GM12801 (cell line): Measurements from ENCODE around the gene CCDC24.

Experiments used
- TF ChIP-seq, protein P1 (sequence below): IDR thresholded peaks from one replicate; pipeline ENCODE4 v1.5.1; 2011; ENCODE audit warnings: control low read depth; ENCODE audit not compliant: insufficient read length; ENCODE audit errors: extremely low read depth

CCDC24 gene

DNA sequence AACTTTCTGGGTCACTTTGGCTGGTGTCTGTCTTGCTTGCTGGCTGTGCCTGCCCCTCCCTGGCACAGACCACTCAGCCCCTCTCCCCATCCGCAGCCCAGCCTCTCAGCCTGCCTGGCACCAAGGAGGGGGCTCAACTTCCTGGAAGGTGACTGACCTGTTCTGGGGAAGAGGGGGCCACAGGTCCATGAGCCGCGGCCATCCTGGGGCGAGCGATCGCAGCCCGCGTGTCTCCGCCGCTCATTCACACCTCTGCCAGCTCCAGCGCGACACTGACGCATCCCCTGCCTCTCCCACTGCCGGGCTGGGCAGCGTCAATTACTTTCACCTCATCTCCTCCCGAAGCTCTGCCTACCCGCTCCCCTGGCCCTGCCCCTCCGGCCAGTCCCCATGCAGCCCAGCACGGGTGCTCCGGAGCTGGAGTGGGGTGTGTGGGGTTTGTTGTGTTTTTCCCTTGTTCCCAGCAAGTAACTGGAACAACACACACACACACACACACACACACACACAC lies 25.5 kb downstream of the CCDC24 start:
- TF ChIP-seq, protein P1, sequence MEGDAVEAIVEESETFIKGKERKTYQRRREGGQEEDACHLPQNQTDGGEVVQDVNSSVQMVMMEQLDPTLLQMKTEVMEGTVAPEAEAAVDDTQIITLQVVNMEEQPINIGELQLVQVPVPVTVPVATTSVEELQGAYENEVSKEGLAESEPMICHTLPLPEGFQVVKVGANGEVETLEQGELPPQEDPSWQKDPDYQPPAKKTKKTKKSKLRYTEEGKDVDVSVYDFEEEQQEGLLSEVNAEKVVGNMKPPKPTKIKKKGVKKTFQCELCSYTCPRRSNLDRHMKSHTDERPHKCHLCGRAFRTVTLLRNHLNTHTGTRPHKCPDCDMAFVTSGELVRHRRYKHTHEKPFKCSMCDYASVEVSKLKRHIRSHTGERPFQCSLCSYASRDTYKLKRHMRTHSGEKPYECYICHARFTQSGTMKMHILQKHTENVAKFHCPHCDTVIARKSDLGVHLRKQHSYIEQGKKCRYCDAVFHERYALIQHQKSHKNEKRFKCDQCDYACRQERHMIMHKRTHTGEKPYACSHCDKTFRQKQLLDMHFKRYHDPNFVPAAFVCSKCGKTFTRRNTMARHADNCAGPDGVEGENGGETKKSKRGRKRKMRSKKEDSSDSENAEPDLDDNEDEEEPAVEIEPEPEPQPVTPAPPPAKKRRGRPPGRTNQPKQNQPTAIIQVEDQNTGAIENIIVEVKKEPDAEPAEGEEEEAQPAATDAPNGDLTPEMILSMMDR = no peak

DNA sequence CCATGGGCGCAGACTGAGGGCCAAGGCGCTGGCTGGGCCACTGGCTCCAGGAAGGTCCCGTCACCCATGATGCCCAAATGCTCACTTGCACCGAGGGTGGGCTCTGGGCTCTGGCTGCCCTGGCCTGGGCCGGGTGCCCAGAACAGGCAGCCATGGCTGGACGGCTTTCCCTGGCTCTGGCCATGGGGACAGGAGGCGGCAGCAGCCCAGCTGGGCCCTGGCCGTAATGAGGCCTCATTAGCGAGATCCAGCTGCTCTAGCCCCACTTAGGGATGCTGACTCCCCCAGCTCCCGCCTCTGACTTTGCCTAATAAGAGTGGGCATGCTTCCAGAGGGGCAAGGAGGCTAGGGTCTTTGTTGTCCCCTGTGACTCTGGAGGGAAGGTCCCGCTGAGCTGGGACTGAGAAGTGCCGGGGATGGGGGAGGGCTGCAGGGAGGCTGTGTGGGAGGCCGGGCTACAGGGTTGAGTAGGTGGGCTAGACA lies 28.1 kb downstream of the CCDC24 start:
- TF ChIP-seq, protein P1 = no peak

DNA sequence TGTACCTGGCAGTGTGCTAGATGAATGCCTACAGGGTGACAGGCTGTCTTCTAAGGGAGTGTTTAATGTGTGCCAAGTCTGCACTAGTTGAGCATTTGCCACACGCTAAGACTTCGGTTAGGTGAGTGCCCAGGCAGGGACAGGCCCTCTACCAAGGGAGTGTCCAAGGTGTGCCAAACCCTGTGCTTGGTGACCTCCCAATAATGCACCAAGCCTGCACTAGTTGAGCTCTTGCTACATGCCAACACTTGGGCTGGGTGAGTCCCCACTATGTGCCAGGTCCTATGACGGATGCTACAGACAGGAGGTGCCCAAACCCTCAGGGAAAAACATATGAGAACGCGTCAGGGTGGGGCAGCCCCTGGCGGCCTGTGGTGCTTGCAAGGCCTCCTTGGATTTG lies 29.1 kb downstream of the CCDC24 start:
- TF ChIP-seq, protein P1 = no peak

DNA sequence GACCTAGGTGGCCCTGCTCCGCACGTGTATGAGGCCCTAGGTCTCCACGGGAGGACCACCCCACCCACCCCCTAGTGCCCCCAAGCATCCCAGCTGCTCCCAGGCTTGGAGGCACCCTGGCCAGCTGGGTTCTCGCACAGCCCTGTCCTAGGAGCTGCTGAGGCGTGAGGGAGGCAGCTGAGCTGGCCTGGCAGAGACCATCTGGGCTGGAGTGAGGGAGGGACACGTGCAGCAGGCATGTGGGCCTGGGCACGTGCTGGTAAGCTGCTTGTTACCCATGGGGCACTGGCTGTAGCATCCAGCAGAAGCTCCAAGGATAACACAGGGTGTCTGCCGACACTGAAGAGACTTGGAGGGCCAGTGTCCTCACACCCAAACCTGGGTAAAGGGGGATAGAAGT lies 29.8 kb downstream of the CCDC24 start:
- TF ChIP-seq, protein P1 = no peak

DNA sequence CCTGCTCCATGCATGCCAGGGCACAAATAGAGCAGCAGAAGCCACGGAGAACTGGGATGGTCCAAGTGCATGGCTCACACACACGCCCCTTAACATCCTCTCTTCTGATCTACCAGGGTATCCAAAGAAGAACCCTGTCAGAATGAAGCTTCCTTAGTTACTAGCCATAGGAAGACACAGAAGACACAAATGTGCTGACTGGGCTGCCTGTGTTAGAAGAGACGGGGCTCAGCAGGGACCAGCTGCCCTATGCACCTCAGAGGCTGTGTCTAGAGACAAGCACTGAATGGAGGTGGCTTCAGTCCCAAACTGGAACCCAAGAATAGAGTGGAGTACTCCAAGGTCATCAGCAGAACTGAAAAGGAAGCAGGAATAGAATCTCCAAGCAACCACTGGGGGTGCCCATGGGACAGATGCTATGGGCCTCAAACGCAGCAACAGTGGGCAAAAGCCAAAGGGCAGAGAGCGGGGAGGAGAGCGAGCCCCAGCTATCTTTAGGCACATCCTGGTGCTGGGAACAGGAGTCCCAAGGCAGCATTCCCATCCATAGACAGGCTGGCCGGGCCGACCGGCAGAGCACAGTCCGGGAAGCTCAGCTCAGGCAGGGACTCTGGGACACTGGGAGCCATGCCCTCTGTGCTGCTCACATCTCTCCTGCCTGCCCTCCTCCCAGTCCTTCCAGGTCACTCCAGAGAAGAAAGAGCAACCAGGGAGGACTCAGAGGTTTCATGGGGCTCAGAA lies 30.4 kb downstream of the CCDC24 start:
- TF ChIP-seq, protein P1 = no peak

DNA sequence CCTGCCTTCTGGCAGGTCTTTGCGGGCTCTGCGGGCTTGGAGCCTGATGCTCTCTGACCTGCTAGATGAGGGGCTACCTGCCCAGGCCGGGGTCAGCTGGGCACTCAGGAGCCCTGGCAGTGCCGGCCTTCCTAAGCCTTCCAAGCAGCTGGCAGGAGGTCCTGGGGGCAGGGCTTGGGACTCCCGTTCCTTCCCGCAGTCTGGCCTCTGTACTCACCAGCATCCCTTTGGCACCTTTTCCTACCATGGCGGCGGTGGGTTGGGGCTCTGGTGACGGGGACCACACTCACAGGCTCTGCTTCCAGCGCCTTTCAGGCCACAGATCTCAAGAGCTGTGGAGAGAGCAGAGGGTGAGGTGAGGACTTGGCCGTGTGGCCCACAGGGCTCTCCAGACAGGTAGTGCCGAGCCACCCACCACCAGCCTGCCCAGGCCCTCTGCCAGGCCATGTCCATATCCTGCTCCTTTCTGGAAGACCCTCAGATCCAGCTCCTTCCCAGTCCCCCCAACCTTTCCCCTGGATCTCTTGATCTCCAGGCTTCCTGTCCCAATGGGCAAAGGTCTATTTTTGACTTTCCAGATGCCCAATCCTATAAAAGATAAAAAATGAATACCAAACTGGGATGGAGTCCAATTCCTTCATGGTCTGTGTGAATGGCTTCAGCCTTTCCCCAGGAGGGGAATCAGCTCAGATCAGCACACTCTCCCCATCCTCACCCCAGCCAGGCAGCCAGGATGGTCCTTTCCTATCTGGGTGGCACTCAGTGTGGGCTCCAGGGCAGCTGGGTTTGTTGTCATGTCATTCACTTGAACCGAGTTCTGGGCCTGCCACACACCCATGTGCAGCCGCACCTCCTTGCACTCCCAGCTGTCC lies 32.9 kb downstream of the CCDC24 start:
- TF ChIP-seq, protein P1 = no peak

DNA sequence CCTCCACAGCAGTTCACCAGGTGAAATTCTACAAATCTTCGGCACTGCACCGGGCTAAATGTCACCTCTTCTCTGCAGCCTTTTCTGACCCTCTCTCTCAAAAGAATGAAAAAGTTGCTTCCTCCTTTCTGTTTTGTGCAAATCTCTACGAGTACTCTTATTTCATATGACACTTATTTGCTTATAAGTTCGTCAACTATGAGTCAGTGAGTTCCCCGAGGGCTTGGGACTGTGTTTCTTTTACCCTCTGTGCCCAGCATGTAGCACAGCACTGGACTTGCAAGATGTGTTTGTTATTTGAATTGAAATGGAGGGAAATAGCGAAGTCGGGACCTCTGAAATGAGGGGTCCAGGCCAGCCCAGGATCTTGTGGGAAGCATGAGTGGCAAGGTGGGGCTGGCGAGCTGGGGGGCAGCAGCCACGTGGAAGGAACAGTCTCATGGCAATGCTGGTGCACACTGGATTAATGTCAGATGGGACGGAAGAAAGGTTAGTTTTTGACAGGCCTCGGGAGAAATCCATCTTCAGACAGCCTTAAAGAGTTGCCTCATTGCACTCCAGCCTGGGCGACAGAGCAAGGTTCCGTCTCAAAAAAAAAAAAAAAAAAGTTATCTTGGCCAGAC lies 33.6 kb downstream of the CCDC24 start:
- TF ChIP-seq, protein P1 = no peak
